ENCODE data around the gene TOM1.

- TF ChIP-seq POLR2A (IDR thresholded peaks at IDR 0.05) (no peak), CTCF (IDR thresholded peaks at IDR 0.05) (no peak)
Measured at GRCh38 chr22:35363566-35364086, 63.9 kb downstream of the TOM1 start.
